GM10266 (cell line): Measurements from ENCODE around the gene MOV10.
"Not testable (repeated sequence)": the region's sequence is repeated elsewhere in the genome, so short reads cannot be mapped to it uniquely, and the experiment has no call there.

Source experiments
- DNase-seq: peaks from one replicate; pipeline ENCODE4 v3.0.0; 2012; ENCODE audit errors: extremely low spot score
- CTCF ChIP-seq: IDR thresholded peaks from 2 replicates; pipeline ENCODE4 v1.5.1; 2012; ENCODE audit warnings: mild to moderate bottlenecking, low read depth; ENCODE audit not compliant: control insufficient read depth, insufficient read depth; ENCODE audit errors: missing control alignments

The MOV10 gene

GRCh38 chr1:112633628-112634027 lies 40.8 kb upstream of the MOV10 start:
- TF ChIP-seq CTCF = no peak
- DNase-seq = no peak

- DNase-seq = no peak
- no peak for TF ChIP-seq CTCF
Observed at GRCh38 chr1:112634367-112634766, 40.1 kb upstream of the MOV10 start.

GRCh38 chr1:112636056-112636455 lies 38.4 kb upstream of the MOV10 start:
- TF ChIP-seq CTCF = no peak
- no peak for DNase-seq

- DNase-seq = no peak
- TF ChIP-seq CTCF = no peak
Observed at GRCh38 chr1:112636597-112637253, 37.7 kb upstream of the MOV10 start.

- DNase-seq = no peak
- TF ChIP-seq CTCF = no peak
Observed at GRCh38 chr1:112637254-112638109, 37.0 kb upstream of the MOV10 start.

- no peak for DNase-seq
- TF ChIP-seq CTCF = no peak
Observed at GRCh38 chr1:112638110-112638428, 36.4 kb upstream of the MOV10 start.

GRCh38 chr1:112640437-112640836 lies 34.0 kb upstream of the MOV10 start:
- DNase-seq = not testable (repeated sequence)
